AG09319 (cell line): ENCODE results near the gene ANXA6.

Source experiments
- DNase-seq: peaks from one replicate; pipeline ENCODE4 v3.0.0-alpha.2; 2010; ENCODE audit warnings: low read depth; ENCODE audit errors: extremely low read depth
- CTCF ChIP-seq: IDR thresholded peaks from 2 replicates; pipeline ENCODE4 v1.5.1; 2011; ENCODE audit warnings: low read depth, mild to moderate bottlenecking, inconsistent platforms, low read length, moderate library complexity

Gene ANXA6

GRCh38 chr5:151143645-151144044 is 13.9 kb downstream of the ANXA6 start:
- DNase-seq = no peak
- TF ChIP-seq CTCF = no peak

- no peak for DNase-seq
- no peak for TF ChIP-seq CTCF
Observed at GRCh38 chr5:151142933-151143332, 14.6 kb downstream of the ANXA6 start.

GRCh38 chr5:151141535-151141934 is 16.0 kb downstream of the ANXA6 start:
- TF ChIP-seq CTCF = no peak
- no peak for DNase-seq

- no peak for DNase-seq
- TF ChIP-seq CTCF = no peak
Observed at GRCh38 chr5:151140686-151141459, 16.7 kb downstream of the ANXA6 start.

- no peak for DNase-seq
Observed at GRCh38 chr5:151139646-151140045, 17.9 kb downstream of the ANXA6 start.

GRCh38 chr5:151139015-151139414 is 18.6 kb downstream of the ANXA6 start:
- no peak for DNase-seq
- TF ChIP-seq CTCF = no peak

More at GRCh38 chr5:151139646-151140045, 17.9 kb downstream of the ANXA6 start:
- TF ChIP-seq CTCF = no peak

- DNase-seq = no peak
- TF ChIP-seq CTCF = no peak
Observed at GRCh38 chr5:151138114-151138513, 19.5 kb downstream of the ANXA6 start.
